Measurements from ENCODE around the gene BPIFA1.

Gene BPIFA1

DNA sequence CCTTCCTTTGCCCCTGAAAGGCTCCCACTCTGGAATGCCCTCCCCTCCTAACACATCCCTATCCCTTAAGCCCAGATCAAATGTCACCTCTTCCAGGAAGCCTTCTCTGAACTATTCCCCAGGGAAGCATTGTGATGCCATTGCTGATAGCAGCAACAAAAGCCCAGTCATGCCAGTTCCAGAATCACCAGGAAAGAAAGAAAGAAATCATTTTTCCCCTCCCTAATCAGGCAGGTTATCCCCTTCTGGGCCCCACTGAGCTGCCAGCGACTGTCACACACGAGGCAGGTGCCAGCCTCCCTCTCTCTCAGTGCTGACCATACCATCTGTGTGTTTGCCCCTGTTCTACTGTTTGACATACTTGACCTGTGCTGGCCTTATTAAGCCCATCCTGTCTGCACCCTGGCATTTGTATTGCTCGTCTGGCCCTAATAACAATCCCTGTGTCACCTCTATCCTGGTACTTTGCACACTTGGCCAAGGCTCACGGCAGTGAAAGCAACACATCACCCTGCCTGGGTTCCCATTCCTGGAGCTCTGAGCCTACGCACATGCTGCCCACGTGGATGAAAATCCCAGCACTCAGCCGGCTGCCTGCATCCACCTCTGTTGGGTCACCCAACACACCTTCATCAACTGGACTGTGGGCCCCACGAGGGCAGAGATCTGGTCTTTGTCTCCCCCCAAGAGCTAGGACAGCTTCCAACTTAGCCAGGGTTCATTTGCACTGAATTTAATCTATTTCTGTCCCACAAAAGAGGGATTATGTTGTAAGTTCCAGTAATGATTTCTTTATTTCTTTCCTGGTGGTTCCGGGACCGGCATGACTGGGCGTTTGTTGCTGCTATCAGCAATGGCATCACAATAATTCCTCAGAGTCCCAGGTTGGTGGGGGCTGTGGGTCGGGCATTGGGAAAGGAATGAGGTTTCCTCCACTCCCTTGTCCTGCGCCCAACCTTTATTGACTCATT, 42.0 kb downstream of the BPIFA1 start:
- DNase-seq (ENCODE audit: low read depth), result peak; percentile 2

- DNase-seq (ENCODE audit: low read depth), result no peak
Measured at GRCh38 chr20:33278700-33279099, 42.9 kb downstream of the BPIFA1 start.

DNA sequence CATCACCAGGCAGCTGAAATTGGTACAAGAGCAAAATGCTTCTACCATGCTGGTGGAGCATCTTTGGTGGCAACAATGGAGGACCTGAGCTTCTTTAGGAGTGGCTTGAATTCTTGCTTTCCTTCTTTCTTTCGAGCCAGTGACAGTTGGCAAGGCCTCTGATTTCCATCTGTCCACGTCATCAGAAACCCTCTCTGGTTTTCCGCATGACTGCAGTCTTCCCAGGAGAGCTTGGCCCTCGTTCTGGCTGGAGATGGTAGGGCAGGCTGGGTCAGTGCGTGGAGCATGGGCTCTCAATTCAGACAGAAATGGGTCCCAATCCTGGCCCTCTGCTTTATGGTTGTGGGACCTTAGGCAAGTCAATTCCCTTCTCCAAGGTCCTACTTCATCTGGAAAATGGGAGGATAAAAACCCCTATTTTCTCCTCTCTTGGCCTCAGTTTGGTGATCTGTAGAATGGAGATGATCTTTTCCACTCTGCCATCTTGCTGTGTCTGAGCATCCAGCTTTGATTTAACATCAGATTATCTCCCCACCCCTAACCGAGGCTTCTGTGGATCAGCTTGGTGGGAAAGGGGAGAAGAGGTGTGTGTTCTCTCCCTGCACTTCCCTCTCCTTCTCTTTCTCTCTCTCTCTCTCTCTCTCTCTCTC, 43.6 kb downstream of the BPIFA1 start:
- no peak for DNase-seq (ENCODE audit: low read depth)

GRCh38 chr20:33280000-33280680, 44.3 kb downstream of the BPIFA1 start:
- DNase-seq (ENCODE audit: low read depth), result no peak

DNA sequence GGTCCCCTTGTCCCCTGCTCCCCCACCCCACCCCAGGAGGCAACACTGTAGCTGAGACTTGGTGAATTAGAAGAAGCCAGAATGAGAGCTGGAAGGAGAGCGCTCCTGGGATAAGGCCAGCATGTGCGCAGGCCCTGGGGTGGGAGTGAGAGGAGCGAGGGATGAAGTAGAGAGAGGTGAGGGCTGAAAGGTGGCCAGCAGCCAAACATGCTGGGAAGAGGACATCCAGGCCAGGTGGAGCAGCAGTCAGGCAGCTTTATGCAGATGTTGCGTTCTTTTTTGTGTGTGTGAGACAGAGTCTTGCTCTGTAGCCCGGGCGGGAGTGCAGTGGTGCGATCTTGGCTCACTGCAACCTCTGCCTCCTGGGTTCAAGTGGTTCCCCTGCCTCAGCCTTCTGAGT, 45.0 kb downstream of the BPIFA1 start:
- DNase-seq (ENCODE audit: low read depth), result no peak

- DNase-seq (ENCODE audit: low read depth), result no peak
Measured at GRCh38 chr20:33281550-33282146, 45.9 kb downstream of the BPIFA1 start.

GRCh38 chr20:33282196-33282934, 46.6 kb downstream of the BPIFA1 start:
- DNase-seq (ENCODE audit: low read depth), result no peak

- no peak for DNase-seq (ENCODE audit: low read depth)
Measured at GRCh38 chr20:33282991-33283555, 47.3 kb downstream of the BPIFA1 start, which contains the start of gene BPIFB1. Gene BPIFB1, plus strand, starts transcription at chr20:33283214. Its CDS starts 2,860 bp downstream, at chr20:33286074.

- DNase-seq (ENCODE audit: low read depth), result no peak
Measured at GRCh38 chr20:33284284-33284683, 48.5 kb downstream of the BPIFA1 start.

DNA sequence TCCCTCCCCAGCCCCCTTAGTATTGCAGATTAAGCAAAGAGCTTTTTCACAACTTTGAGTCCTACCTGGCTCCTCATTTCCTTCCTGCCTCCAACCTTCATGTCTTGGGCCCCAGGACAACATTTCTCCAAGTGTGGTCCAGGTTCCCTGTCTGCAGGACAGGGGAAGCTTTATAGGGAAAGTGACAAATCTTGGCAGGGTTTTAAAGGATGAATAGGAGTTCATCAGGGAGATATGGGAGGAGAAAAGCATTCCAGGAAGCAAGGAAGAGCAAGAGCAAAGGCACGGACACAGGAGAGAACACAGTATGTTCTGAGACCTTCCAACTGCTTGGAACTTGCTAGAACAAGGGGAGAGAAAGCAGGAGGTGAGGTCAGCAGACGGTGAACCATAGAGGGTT, 49.1 kb downstream of the BPIFA1 start:
- no peak for DNase-seq (ENCODE audit: low read depth)

DNA sequence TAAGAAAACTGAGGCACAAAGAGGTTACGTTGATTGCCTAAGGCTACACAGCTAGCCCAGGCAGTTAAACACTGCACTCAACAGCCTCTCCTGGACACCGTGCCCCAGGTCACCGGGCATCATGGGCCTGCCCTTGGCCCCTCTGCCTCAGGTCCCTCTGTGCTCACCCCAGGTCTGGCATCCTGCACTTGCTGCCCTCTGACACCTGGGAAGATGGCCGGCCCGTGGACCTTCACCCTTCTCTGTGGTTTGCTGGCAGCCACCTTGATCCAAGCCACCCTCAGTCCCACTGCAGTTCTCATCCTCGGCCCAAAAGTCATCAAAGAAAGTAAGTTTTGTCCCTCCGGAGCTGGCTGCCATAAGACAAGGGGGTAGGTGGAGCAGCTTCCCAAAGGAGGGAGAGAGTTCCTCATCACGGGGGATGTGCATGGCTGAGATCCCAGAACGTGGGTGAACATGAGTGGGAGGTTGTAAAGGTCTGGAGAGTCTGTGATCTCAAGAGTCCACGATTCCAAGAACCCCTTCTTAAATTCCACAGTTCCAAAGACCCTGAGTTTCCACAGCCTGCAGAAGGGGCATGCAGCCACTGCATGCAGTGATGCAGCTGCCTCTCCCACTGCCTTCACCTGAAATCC, 50.2 kb downstream of the BPIFA1 start:
- no peak for DNase-seq (ENCODE audit: low read depth)

- DNase-seq (ENCODE audit: low read depth), result no peak
Measured at GRCh38 chr20:33287884-33288283, 52.1 kb downstream of the BPIFA1 start.

DNA sequence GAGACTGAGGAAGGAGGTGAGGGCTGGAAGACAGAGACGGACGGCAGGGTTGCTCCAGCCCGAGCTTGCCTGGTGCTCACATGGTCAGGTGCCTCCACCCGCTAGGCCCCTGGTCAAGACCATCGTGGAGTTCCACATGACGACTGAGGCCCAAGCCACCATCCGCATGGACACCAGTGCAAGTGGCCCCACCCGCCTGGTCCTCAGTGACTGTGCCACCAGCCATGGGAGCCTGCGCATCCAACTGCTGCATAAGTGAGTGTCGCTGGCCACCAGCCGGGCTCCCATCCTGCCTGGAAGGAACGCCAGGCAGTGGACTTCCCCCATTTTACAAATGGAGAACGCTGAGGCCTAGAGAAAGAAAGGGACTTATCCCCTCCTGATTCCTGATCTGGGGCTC, 55.1 kb downstream of the BPIFA1 start:
- DNase-seq (ENCODE audit: low read depth), result no peak

- no peak for DNase-seq (ENCODE audit: low read depth)
Measured at GRCh38 chr20:33291416-33291815, 55.6 kb downstream of the BPIFA1 start.

DNA sequence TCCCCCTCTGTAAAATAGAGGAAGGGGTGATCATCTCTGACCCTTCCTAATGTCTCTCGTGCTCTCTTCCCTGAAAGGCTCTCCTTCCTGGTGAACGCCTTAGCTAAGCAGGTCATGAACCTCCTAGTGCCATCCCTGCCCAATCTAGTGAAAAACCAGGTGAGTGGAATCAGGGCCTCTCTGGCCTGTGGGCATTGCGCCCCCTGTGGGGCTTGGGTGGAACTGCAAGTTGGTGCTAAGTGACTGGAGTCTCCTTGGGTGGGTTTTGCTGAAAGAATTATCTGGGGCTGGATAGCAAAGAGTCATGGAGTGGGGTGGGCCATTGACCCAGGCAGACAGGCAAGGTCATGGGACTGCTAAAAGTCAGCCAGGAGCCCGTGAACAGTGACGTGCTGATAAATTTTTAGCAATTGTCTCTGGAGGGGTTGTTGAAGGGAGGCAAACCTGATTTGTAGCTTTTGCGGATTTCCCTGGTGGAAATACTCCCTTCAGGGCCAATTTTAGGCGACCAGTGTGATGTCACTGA, 56.1 kb downstream of the BPIFA1 start:
- no peak for DNase-seq (ENCODE audit: low read depth)
